ENCODE data around the gene SSPN. TPM values are rescaled to one million over a fixed set of nuclear protein-coding genes. Genes with fewer than 3 reads are reported as not detected.

The SSPN gene
- polyA plus RNA-seq, 1 donor from 2014 or later = 0.26 TPM

DNA sequence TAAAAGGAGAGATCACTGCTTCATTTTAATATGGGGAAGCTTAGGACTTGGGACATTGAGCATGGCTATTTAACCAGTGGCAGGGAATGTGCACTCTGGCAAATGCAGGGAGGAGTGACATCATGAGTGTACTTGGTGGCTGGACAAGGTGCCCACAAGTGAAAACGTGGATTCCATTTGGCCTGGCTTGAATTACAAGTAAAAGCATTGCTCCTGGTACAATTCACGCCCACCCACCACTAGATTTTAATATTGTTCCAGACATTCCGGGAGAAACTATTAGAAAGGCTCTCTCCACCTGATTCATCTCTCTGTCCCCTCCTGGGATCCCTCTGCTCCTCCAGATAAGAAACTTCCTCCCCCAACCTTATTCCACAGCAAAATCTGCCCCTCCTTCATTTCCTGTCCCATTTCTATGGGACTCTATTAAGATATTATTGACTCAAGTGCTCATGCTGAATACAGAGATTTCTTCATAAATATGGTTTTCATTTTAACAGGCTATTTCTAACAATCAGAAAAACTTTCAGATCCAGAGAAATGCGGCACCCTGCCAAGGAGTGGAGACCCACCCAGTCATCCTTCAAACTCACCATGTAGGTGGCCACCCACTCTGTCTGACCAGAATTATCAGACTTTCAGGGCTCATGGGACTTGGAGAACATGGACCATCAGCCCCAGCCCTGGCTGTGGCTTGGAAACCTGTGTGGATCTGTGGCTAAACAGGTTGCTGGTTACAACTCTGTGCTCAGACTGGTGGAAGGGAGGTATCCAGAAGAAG, 43.2 kb downstream of the SSPN start:
- no peak overlapping the region for H3K27ac ChIP-seq (ENCODE audit: low read length)

DNA sequence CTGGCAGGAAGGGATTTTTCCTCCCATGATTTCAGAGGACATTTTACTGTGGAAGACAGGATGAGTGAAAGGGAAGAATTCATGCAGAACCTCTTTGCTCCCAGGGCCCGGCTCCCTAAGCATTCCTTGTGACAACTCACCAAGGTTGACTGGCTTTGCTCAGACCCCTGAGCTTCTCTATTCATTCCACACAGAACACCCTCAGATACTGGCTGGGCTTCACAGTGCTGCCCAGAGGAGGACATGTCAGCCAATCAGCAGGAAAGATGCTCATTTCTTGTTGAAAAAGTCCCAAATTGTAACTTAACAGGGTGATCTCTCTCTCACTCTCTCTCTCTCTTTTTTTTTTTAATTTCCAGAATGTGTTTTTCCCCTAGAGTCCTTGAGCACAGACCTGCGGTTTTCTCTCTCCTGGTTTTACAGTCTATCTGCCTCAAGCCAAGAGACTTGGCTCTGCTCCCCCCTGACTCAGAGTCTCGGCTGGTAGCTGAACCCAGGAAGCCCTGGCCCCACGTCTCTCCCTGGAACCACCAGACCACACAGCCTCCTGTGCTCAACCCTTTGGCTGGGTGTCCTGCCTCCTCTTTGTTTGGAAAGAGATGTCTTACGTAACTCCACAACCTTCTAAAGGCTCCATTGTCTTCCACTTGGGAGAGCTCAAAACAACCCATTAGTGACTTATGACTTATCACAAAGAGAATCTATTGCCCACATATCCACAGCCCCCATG, 43.9 kb downstream of the SSPN start:
- H3K27ac ChIP-seq (ENCODE audit: low read length) = no peak overlapping the region
- H2AFZ ChIP-seq (ENCODE audit: low read depth, low read length) = no peak overlapping the region
- TF ChIP-seq POLR2AphosphoS5 (IDR thresholded peaks at IDR 0.05) = no peak
- no peak for TF ChIP-seq RAD21 (conservative IDR thresholded peaks at IDR 0.05)
- no peak for TF ChIP-seq MXI1 (conservative IDR thresholded peaks at IDR 0.05; ENCODE audit: poor library complexity, severe bottlenecking)
- TF ChIP-seq, protein P1, sequence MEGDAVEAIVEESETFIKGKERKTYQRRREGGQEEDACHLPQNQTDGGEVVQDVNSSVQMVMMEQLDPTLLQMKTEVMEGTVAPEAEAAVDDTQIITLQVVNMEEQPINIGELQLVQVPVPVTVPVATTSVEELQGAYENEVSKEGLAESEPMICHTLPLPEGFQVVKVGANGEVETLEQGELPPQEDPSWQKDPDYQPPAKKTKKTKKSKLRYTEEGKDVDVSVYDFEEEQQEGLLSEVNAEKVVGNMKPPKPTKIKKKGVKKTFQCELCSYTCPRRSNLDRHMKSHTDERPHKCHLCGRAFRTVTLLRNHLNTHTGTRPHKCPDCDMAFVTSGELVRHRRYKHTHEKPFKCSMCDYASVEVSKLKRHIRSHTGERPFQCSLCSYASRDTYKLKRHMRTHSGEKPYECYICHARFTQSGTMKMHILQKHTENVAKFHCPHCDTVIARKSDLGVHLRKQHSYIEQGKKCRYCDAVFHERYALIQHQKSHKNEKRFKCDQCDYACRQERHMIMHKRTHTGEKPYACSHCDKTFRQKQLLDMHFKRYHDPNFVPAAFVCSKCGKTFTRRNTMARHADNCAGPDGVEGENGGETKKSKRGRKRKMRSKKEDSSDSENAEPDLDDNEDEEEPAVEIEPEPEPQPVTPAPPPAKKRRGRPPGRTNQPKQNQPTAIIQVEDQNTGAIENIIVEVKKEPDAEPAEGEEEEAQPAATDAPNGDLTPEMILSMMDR (IDR thresholded peaks at IDR 0.05; ENCODE audit: poor library complexity, severe bottlenecking) = no peak
- no peak for TF ChIP-seq EZH2 (IDR thresholded peaks at IDR 0.05; ENCODE audit: borderline replicate concordance, insufficient read depth, low read length, poor library complexity, severe bottlenecking)
- TF ChIP-seq TAF1 (IDR thresholded peaks at IDR 0.05; ENCODE audit: low read depth) = no peak
- no peak for TF ChIP-seq EP300 (conservative IDR thresholded peaks at IDR 0.05; ENCODE audit: poor library complexity, severe bottlenecking)
- no peak for TF ChIP-seq SMC3 (conservative IDR thresholded peaks at IDR 0.05; ENCODE audit: poor library complexity)
- TF ChIP-seq, protein P2, sequence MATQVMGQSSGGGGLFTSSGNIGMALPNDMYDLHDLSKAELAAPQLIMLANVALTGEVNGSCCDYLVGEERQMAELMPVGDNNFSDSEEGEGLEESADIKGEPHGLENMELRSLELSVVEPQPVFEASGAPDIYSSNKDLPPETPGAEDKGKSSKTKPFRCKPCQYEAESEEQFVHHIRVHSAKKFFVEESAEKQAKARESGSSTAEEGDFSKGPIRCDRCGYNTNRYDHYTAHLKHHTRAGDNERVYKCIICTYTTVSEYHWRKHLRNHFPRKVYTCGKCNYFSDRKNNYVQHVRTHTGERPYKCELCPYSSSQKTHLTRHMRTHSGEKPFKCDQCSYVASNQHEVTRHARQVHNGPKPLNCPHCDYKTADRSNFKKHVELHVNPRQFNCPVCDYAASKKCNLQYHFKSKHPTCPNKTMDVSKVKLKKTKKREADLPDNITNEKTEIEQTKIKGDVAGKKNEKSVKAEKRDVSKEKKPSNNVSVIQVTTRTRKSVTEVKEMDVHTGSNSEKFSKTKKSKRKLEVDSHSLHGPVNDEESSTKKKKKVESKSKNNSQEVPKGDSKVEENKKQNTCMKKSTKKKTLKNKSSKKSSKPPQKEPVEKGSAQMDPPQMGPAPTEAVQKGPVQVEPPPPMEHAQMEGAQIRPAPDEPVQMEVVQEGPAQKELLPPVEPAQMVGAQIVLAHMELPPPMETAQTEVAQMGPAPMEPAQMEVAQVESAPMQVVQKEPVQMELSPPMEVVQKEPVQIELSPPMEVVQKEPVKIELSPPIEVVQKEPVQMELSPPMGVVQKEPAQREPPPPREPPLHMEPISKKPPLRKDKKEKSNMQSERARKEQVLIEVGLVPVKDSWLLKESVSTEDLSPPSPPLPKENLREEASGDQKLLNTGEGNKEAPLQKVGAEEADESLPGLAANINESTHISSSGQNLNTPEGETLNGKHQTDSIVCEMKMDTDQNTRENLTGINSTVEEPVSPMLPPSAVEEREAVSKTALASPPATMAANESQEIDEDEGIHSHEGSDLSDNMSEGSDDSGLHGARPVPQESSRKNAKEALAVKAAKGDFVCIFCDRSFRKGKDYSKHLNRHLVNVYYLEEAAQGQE (IDR thresholded peaks at IDR 0.05; ENCODE audit: borderline replicate concordance) = no peak
- no peaks in the 10 kb centered on the region for H3K36me3 ChIP-seq (ENCODE audit: insufficient read depth, low read length)
- no peak overlapping the region for H3K4me3 ChIP-seq (ENCODE audit: low read length)
- H3K9me3 ChIP-seq (ENCODE audit: low read length) = no peaks in the 10 kb centered on the region
- no peaks in the 10 kb centered on the region for H3F3A ChIP-seq (ENCODE audit: insufficient read depth, low read length, poor library complexity, severe bottlenecking)
- H3K27me3 ChIP-seq (ENCODE audit: insufficient read depth, low read depth, low read length) = no peaks in the 10 kb centered on the region
- no peaks in the 10 kb centered on the region for H3K79me2 ChIP-seq (replicated peaks; ENCODE audit: insufficient read depth, low read length)
- H3K4me2 ChIP-seq (ENCODE audit: low read length) = no peak overlapping the region
- no peaks in the 10 kb centered on the region for H4K20me1 ChIP-seq (ENCODE audit: insufficient read depth)
- H3K9ac ChIP-seq (ENCODE audit: low read length) = no peak overlapping the region
- no peaks in the 10 kb centered on the region for H3K9me2 ChIP-seq (ENCODE audit: insufficient read depth, low read length)

More for the DNA sequence above, 43.2 kb downstream of the SSPN start:
- H3K4me2 ChIP-seq (ENCODE audit: low read length) = no peak overlapping the region
- no peaks in the 10 kb centered on the region for H3F3A ChIP-seq (ENCODE audit: insufficient read depth, low read length, poor library complexity, severe bottlenecking)
- H3K27me3 ChIP-seq (ENCODE audit: insufficient read depth, low read depth, low read length) = no peaks in the 10 kb centered on the region
- H3K9me3 ChIP-seq (ENCODE audit: low read length) = no peaks in the 10 kb centered on the region
- no peak overlapping the region for H2AFZ ChIP-seq (ENCODE audit: low read depth, low read length)
- no peaks in the 10 kb centered on the region for H3K36me3 ChIP-seq (ENCODE audit: insufficient read depth, low read length)
- no peak overlapping the region for H3K9ac ChIP-seq (ENCODE audit: low read length)
- H3K9me2 ChIP-seq (ENCODE audit: insufficient read depth, low read length) = no peaks in the 10 kb centered on the region
- TF ChIP-seq SMC3 (conservative IDR thresholded peaks at IDR 0.05; ENCODE audit: poor library complexity) (no peak), POLR2AphosphoS5 (IDR thresholded peaks at IDR 0.05) (no peak), EP300 (conservative IDR thresholded peaks at IDR 0.05; ENCODE audit: poor library complexity, severe bottlenecking) (no peak), TAF1 (IDR thresholded peaks at IDR 0.05; ENCODE audit: low read depth) (no peak)
- TF ChIP-seq, protein P1 (IDR thresholded peaks at IDR 0.05; ENCODE audit: poor library complexity, severe bottlenecking) = no peak
- no peak overlapping the region for H3K4me3 ChIP-seq (ENCODE audit: low read length)
- no peaks in the 10 kb centered on the region for H4K20me1 ChIP-seq (ENCODE audit: insufficient read depth)
- H3K79me2 ChIP-seq (replicated peaks; ENCODE audit: insufficient read depth, low read length) = no peaks in the 10 kb centered on the region

All from neural cell (in vitro differentiated cells).